Hepatocyte (in vitro differentiated cells): Measurements from ENCODE around the gene CRTAC1. TPM values are rescaled to one million over a fixed set of nuclear protein-coding genes. Genes with fewer than 3 reads are reported as not detected.

Source experiments
- DNase-seq: peaks from one replicate; pipeline ENCODE4 v3.0.0-alpha.2; 2016; ENCODE audit warnings: low spot score
- H2AFZ ChIP-seq: fragments of 200-600 bp; sonication (generic); 2 replicates; pipeline ENCODE4 v1.6.0; 2016; ENCODE audit warnings: antibody characterized with exemption, mild to moderate bottlenecking
- H3K27ac ChIP-seq: fragments of 200-600 bp; sonication (generic); 2 replicates; pipeline ENCODE4 v1.5.1; 2016; ENCODE audit warnings: mild to moderate bottlenecking
- H3K27me3 ChIP-seq: fragments of 200-600 bp; sonication (generic); 2 replicates; pipeline ENCODE4 v1.6.1; 2016
- H3K36me3 ChIP-seq: fragments of 200-600 bp; sonication (generic); replicated peaks from 2 replicates; pipeline ENCODE4 v1.5.1; 2016; ENCODE audit warnings: low read depth; ENCODE audit not compliant: insufficient read depth
- H3K4me1 ChIP-seq: fragments of 200-600 bp; sonication (generic); 2 replicates; pipeline ENCODE4 v1.5.1; 2016; ENCODE audit warnings: mild to moderate bottlenecking, moderate library complexity; ENCODE audit not compliant: insufficient read depth
- H3K4me2 ChIP-seq: fragments of 200-600 bp; sonication (generic); 2 replicates; pipeline ENCODE4 v1.6.0; 2016
- H3K4me3 ChIP-seq: fragments of 200-600 bp; sonication (generic); 2 replicates; pipeline ENCODE4 v1.5.1; 2016; ENCODE audit warnings: mild to moderate bottlenecking
- H3K79me2 ChIP-seq: fragments of 200-600 bp; sonication (generic); 2 replicates; pipeline ENCODE4 v1.6.0; 2017; ENCODE audit warnings: mild to moderate bottlenecking
- H3K9me2 ChIP-seq: fragments of 200-600 bp; sonication (generic); replicated peaks from 2 replicates; pipeline ENCODE4 v1.6.0; 2017; ENCODE audit warnings: mild to moderate bottlenecking; ENCODE audit not compliant: insufficient read depth
- H3K9me3 ChIP-seq: fragments of 200-600 bp; sonication (generic); 2 replicates; pipeline ENCODE4 v1.5.1; 2016; ENCODE audit warnings: low read depth, mild to moderate bottlenecking
- H4K20me1 ChIP-seq: fragments of 200-600 bp; sonication (generic); 2 replicates; pipeline ENCODE4 v1.6.0; 2016; ENCODE audit warnings: mild to moderate bottlenecking; ENCODE audit not compliant: insufficient read depth, poor library complexity, severe bottlenecking
- CTCF ChIP-seq: fragments of 200-600 bp; sonication (generic); IDR thresholded peaks from 2 replicates; pipeline ENCODE4 v1.5.1; 2016; ENCODE audit warnings: antibody characterized with exemption, mild to moderate bottlenecking; ENCODE audit not compliant: poor library complexity
- EZH2 ChIP-seq: fragments of 200-600 bp; sonication (generic); IDR thresholded peaks from 2 replicates; pipeline ENCODE4 v1.6.1; 2016; ENCODE audit warnings: antibody characterized with exemption, mild to moderate bottlenecking, borderline replicate concordance
- EZH2phosphoT487 ChIP-seq: fragments of 200-600 bp; sonication (generic); IDR thresholded peaks from one replicate; pipeline ENCODE4 v1.6.1; 2018; ENCODE audit warnings: antibody characterized with exemption, mild to moderate bottlenecking, low read depth, moderate library complexity; ENCODE audit not compliant: unreplicated experiment, severe bottlenecking
- WGBS: methylation state at CpG from one replicate; pipeline ENCODE4 v1.1.6; 2016; ENCODE audit warnings: low lambda C conversion rate; ENCODE audit errors: missing lambda C conversion rate; 5-methylcytosine and 5-hydroxymethylcytosine counted together
- polyA plus RNA-seq: library from polyadenylated mRNA; unstranded; fragments of >200 nt; fragmentation: Nextera tagmentation; extraction: Ambion mirVana; gene quantifications from 2 replicates; pipeline ENCODE4 v1.2.1, GENCODE V29; 2016
- total RNA-seq: library from RNA; depleted of rRNA; stranded (reverse); fragments of >200 nt; gene quantifications from 2 replicates; pipeline ENCODE4 v1.2.3, GENCODE V29; 2014

CRTAC1 gene
- total and polyA plus RNA-seq, 2 experiments from 2014 or later, result 0.47 to 0.76 TPM

DNA sequence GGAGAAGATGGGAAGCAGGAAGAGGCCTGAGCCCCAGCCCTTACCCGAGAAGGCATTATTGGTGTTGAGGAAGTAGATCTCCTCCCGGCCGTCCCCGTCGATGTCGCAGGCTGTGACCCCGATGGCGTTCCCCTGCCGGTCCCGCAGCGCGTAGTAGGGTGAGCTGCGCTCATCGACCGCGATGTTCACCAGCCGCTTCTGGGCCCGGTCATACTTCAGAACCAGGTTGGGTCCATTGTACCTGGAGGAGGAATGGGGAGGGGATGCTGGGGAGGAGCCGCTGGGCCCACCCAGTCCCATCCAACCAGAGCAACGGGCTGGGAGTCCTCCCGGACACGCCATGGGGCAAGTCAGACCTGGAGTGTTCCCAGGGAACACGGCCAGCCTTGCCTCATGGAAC lies 94.3 kb downstream of the CRTAC1 start:
- Histone ChIP-seq H4K20me1 (no peaks in the 10 kb centered on the region), H3K79me2 (no peaks in the 10 kb centered on the region), H3K4me1 (no peaks in the 10 kb centered on the region), H3K27me3 (peaks cover 29% of the 10 kb centered on the region), H3K4me2 (no peak overlapping the region), H3K9me3 (no peaks in the 10 kb centered on the region), H3K36me3 (no peaks in the 10 kb centered on the region), H2AFZ (no peak overlapping the region), H3K4me3 (no peak overlapping the region), H3K9me2 (no peaks in the 10 kb centered on the region), H3K27ac (no peak overlapping the region)
- whole genome bisulfite sequencing, result 95% methylated on average over 22 of the region's 23 CpGs
- DNase-seq, result no peak
- no peak for TF ChIP-seq EZH2phosphoT487
- no peak for TF ChIP-seq EZH2
- no peak for TF ChIP-seq CTCF

GRCh38 chr10:97932932-97933530 lies 97.4 kb downstream of the CRTAC1 start:
- TF ChIP-seq EZH2, result no peak
- no peak for TF ChIP-seq EZH2phosphoT487
- no peak for TF ChIP-seq CTCF
- no peak for DNase-seq
- no peak overlapping the region for H3K4me2 ChIP-seq
- H3K9me3 ChIP-seq, result no peaks in the 10 kb centered on the region
- peaks cover 42% of the 10 kb centered on the region for H3K27me3 ChIP-seq
- no peaks in the 10 kb centered on the region for H3K9me2 ChIP-seq
- no peak overlapping the region for H2AFZ ChIP-seq
- no peaks in the 10 kb centered on the region for H4K20me1 ChIP-seq
- H3K4me1 ChIP-seq, result no peaks in the 10 kb centered on the region
- no peak overlapping the region for H3K4me3 ChIP-seq
- WGBS, result 89% methylated on average over 10 of the region's 10 CpGs
- H3K79me2 ChIP-seq, result no peaks in the 10 kb centered on the region
- no peak overlapping the region for H3K27ac ChIP-seq
- H3K36me3 ChIP-seq, result no peaks in the 10 kb centered on the region

DNA sequence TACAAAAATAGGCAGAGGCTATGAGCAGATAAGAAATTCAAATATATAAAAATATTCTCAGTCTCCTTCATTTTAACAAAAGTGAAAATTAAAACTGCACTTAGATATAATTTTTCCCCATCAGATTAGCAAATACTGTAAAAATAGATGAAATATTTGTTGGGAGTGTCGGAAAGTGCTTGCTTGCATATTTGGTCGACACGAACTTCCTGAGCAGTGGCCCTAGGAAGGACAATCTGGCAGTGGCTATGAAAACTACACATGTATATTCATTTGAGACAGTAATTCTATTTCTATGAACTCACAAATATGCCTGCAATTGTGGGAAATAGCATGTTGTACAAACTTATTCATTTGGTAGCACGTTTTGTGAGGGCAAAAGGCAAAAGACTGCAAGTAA lies 99.4 kb downstream of the CRTAC1 start:
- Histone ChIP-seq H3K9me2 (no peaks in the 10 kb centered on the region), H4K20me1 (no peaks in the 10 kb centered on the region)
- WGBS, result 77% methylated on average over 4 of the region's 4 CpGs

More for the DNA sequence above, 99.4 kb downstream of the CRTAC1 start:
- Histone ChIP-seq H3K27me3 (peaks cover 50% of the 10 kb centered on the region), H3K4me2 (no peak overlapping the region), H3K36me3 (no peaks in the 10 kb centered on the region), H2AFZ (no peak overlapping the region), H3K4me1 (no peaks in the 10 kb centered on the region), H3K4me3 (no peak overlapping the region), H3K79me2 (no peaks in the 10 kb centered on the region), H3K9me3 (no peaks in the 10 kb centered on the region), H3K27ac (no peak overlapping the region)
- TF ChIP-seq CTCF, result no peak
- no peak for TF ChIP-seq EZH2phosphoT487
- TF ChIP-seq EZH2, result no peak
- no peak for DNase-seq
